Calu3 (cell line): ENCODE measurements around the gene GRPEL1. TPM values are rescaled to one million over a fixed set of nuclear protein-coding genes. Genes with fewer than 3 reads are reported as not detected.

ENCODE experiments used
- BruUV-seq: library from RNA; stranded (reverse); fragments of 400-500 nt; replicated peaks from 2 replicates; lab custom pipeline; 2021; lab: Mats Ljungman, UMichigan
- CTCF ChIA-PET: fragments of 300-600 bp; sonication (Branson Sonifier 250); formaldehyde crosslinking; loops from one replicate; lab custom pipeline; 2022; ENCODE audit warnings: antibody characterized with exemption; lab: Charles Lee
- DNase-seq: peaks from one replicate; pipeline ENCODE4 v3.0.0; 2022
- H3K27ac Mint-ChIP-seq: one replicate; pipeline ENCODE4 v1.8.0; 2022; ENCODE audit warnings: mixed read lengths; ENCODE audit not compliant: unreplicated experiment
- H3K27me3 Mint-ChIP-seq: one replicate; pipeline ENCODE4 v1.8.0; 2022; ENCODE audit warnings: mixed read lengths; ENCODE audit not compliant: unreplicated experiment
- H3K36me3 Mint-ChIP-seq: one replicate; pipeline ENCODE4 v1.8.0; 2022; ENCODE audit warnings: mild to moderate bottlenecking, moderate library complexity, mixed read lengths; ENCODE audit not compliant: insufficient read depth, unreplicated experiment
- H3K4me1 Mint-ChIP-seq: one replicate; pipeline ENCODE4 v1.8.0; 2022; ENCODE audit warnings: mild to moderate bottlenecking, low read depth, mixed read lengths; ENCODE audit not compliant: unreplicated experiment
- H3K4me3 Mint-ChIP-seq: one replicate; pipeline ENCODE4 v1.8.0; 2022; ENCODE audit warnings: mild to moderate bottlenecking, low read depth, moderate library complexity, mixed read lengths; ENCODE audit not compliant: unreplicated experiment
- H3K9me3 Mint-ChIP-seq: one replicate; pipeline ENCODE4 v1.8.0; 2022; ENCODE audit warnings: low read depth, mixed read lengths; ENCODE audit not compliant: unreplicated experiment
- CTCF ChIP-seq: fragments of 200-600 bp; IDR thresholded peaks from one replicate; pipeline ENCODE4 v1.8.0; 2022; ENCODE audit warnings: antibody characterized with exemption; ENCODE audit not compliant: unreplicated experiment
- intact Hi-C: fragments of 100-400 bp; cut with micrococcal nuclease; formaldehyde crosslinking; loops from one replicate; pipeline ENCODE4 v1.10.0; 2022; ENCODE audit not compliant: unreplicated experiment
- total RNA-seq: library from RNA; stranded (reverse); gene quantifications from 2 replicates; pipeline ENCODE4 v1.2.3, GENCODE V29; 2022

The GRPEL1 gene
- total RNA-seq, 1 experiment from 2014 or later: 32.2 TPM

- no peak overlapping the region for H3K27ac Mint-ChIP-seq
- H3K36me3 Mint-ChIP-seq: peaks cover 31% of the 10 kb centered on the region
- CTCF ChIA-PET: no interaction called here
- BruUV-seq: no TSS peak
- H3K4me3 Mint-ChIP-seq: no peak overlapping the region
- DNase-seq: no peak
- H3K27me3 Mint-ChIP-seq: no peaks in the 10 kb centered on the region
- H3K9me3 Mint-ChIP-seq: no peaks in the 10 kb centered on the region
- intact Hi-C loops: no loop called here
- no peaks in the 10 kb centered on the region for H3K4me1 Mint-ChIP-seq
- no peak for TF ChIP-seq CTCF
These were observed 9.1 kb downstream of the GRPEL1 start for GRCh38 chr4:7058792-7059191.

GRCh38 chr4:7055990-7056325 lies 11.9 kb downstream of the GRPEL1 start:
- intact Hi-C loops: no loop called here
- no peaks in the 10 kb centered on the region for H3K27me3 Mint-ChIP-seq
- H3K9me3 Mint-ChIP-seq: no peaks in the 10 kb centered on the region
- CTCF ChIA-PET: no interaction called here
- no peak for TF ChIP-seq CTCF
- BruUV-seq: no TSS peak
- no peak overlapping the region for H3K27ac Mint-ChIP-seq
- no peak overlapping the region for H3K4me3 Mint-ChIP-seq
- DNase-seq: no peak
- H3K36me3 Mint-ChIP-seq: peaks cover 17% of the 10 kb centered on the region
- H3K4me1 Mint-ChIP-seq: no peaks in the 10 kb centered on the region

GRCh38 chr4:7055111-7055989 lies 12.5 kb downstream of the GRPEL1 start:
- BruUV-seq: no TSS peak

GRCh38 chr4:7054106-7054880 lies 13.6 kb downstream of the GRPEL1 start:
- no peak for DNase-seq
- intact Hi-C loops: no loop called here
- CTCF ChIA-PET: no interaction called here
- Mint-ChIP-seq H3K27ac (no peak overlapping the region), H3K4me3 (no peak overlapping the region), H3K27me3 (no peaks in the 10 kb centered on the region), H3K4me1 (no peaks in the 10 kb centered on the region), H3K36me3 (peaks cover 9% of the 10 kb centered on the region), H3K9me3 (no peaks in the 10 kb centered on the region)
- BruUV-seq: TSS peak; percentile 15
- TF ChIP-seq CTCF: no peak

More at GRCh38 chr4:7055111-7055989, 12.5 kb downstream of the GRPEL1 start:
- Mint-ChIP-seq H3K27ac (no peak overlapping the region), H3K9me3 (no peaks in the 10 kb centered on the region), H3K4me3 (no peak overlapping the region), H3K27me3 (no peaks in the 10 kb centered on the region), H3K36me3 (peaks cover 11% of the 10 kb centered on the region), H3K4me1 (no peaks in the 10 kb centered on the region)
- TF ChIP-seq CTCF: no peak
- intact Hi-C loops: no loop called here
- no peak for DNase-seq
- CTCF ChIA-PET: no interaction called here
